Right hindlimb (tissue), 1 donor: ENCODE results near the gene THRB.
"Not testable (repeated sequence)": the region's sequence is repeated elsewhere in the genome, so short reads cannot be mapped to it uniquely, and the experiment has no call there.

Source experiments
- DNase-seq: peaks from one replicate; pipeline ENCODE4 v3.0.0-alpha.2; 2018

The THRB gene

DNA sequence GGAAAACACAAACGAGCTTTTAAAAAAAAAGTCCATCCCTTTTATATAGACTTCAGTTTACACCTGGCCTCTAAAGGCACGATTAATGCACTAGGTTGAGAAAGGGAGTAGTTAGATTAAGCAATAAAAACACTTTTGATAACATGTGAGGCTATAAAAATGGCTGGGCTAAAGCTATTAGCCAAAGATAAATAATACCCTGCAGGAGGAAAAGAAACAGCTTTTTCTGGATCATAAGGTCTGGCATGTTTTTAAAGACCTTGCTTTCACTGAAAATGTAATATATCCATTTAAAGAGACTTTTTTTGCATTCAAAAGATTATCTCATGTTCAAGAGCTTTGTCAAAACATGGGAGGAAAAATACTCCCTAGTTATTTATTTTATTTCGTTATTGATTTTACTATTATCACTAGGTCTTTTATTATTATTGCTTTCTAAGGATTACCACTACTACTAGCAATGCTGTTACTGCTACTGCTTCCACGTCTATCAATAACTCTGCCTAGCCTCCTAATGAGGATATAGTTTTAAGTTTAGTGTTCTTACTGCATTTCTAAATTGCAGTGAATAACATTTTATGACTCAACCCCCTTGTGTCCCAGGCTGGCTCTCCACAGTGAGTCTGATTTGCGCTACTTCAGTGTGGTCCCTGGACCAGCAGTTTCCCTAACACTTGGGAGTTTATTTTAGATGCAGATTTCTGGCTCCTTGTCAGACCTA is 93.4 kb downstream of the THRB start:
- no peak for DNase-seq

DNA sequence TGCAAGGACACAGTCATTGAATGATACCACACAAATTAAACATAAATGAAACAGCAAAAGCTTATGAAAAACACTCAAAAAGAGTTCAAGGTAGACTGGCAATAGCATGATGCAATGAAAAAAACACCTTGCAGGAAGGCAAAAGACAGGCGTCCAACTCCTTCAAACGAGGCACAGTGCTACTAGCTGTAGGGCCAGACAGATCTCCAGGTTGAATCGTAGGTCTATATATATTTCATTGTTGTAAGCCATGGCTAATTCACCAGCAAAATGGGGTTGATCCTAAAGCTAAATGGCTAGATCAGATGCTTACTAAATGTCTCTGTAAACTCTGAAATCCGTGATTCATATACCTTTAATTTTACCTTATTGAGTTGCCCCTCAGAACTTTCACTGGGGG is 94.2 kb downstream of the THRB start:
- DNase-seq = no peak

DNA sequence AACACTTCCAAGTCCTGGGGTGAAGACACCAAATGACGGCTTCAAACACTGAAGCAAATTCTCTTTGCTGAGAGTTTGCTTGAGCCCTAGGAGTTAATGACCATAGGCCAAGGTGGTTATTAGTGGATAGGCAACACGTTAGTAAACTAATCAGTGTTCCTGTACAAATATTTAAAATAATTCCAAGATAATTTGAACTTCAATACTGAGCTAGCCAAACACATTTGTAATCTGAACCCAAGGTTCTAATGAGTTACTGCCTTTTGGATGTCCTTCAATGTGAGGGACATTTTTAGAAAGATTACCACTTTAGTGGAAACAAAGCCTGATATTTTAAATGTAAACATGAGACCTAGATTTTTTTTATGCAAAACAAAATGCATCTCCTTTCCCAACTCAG is 94.6 kb downstream of the THRB start:
- DNase-seq = no peak

DNA sequence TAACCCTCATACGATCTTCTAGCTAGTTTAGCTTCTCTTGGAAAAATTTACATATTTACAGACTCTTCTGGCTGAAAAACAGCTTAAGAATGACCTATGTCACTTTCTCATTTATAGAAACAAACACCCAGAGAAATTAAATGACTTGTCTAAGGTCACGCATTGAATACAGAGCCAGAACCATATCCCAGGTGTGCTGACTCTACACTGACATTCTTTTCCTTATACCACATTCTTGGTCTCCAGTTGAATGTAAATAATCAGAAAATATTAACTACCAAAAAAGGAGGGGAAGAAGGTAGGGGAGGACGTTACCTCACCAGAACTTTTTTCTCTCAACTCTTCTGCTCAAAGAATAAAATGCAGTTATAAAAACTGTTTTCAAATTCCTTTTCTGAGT is 95.0 kb downstream of the THRB start:
- no peak for DNase-seq

DNA sequence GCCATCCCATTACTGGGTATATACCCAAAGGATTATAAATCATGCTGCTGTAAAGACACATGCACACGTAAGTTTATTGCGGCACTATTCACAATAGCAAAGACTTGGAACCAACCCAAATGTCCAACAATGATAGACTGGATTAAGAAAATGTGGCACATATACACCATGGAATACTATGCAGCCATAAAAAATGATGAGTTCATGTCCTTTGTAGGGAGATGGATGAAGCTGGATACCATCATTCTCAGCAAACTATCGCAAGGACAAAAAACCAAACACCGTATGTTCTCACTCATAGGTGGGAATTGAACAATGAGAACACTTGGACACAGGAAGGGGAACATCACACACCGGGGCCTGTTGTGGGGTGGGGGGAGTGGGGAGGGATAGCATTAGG is 95.9 kb downstream of the THRB start:
- not testable (repeated sequence) for DNase-seq

DNA sequence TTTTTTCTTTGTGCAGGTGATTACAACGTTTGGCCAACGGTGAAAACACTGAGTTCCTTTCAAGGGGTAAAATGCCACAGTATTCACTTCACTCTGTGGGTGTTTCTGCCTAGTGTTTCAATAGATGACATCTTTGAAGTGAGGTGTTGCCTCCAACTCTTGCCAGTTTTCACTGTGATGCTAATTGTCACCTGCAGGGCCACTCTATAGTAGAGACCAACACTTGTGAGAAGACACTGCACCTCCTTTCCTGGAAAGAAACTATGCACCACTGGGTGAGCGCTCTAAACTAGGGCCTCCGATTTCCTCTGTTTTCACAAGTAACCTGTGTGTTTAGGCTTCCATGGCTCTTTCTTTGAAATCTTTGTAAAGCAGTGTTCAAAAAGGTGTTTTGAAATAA is 98.3 kb downstream of the THRB start:
- no peak for DNase-seq

DNA sequence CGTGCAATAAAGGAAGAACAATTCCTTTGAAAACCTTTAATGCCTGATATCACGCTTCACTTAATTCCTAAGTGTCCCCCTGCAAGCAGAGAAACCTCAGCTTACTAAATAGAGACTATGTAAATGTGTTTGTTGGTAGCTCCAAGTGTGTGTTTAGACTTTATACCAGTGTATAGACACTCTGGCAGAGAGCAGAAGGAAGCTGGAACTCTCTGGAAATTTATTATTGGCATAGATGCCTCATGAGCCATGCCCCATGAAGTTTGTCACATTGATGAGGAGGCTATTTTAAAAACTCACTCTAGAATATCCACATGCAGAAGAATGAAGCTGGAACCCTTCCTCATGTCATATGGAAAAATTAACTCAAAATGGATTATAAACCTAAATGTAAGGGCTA is 99.9 kb downstream of the THRB start:
- DNase-seq = no peak

DNA sequence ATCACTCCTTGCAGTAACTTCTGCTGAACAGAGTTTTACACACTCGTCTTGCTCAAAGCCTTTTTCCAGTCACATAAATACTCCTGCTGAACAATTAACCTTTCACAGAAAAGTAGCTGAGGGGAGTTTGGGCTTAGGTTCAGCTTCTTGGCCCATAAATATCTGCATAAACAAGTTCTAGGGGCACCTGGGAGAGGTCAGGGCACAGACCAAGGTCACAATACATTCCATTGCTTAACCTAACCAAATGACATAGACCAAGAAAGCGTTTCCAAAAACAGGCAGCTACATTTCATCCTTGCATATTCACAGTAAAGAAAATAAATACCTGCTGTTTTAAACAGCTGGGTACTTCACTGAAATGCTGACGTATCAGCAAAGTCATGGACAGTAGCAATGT is 101.3 kb downstream of the THRB start:
- DNase-seq = no peak

DNA sequence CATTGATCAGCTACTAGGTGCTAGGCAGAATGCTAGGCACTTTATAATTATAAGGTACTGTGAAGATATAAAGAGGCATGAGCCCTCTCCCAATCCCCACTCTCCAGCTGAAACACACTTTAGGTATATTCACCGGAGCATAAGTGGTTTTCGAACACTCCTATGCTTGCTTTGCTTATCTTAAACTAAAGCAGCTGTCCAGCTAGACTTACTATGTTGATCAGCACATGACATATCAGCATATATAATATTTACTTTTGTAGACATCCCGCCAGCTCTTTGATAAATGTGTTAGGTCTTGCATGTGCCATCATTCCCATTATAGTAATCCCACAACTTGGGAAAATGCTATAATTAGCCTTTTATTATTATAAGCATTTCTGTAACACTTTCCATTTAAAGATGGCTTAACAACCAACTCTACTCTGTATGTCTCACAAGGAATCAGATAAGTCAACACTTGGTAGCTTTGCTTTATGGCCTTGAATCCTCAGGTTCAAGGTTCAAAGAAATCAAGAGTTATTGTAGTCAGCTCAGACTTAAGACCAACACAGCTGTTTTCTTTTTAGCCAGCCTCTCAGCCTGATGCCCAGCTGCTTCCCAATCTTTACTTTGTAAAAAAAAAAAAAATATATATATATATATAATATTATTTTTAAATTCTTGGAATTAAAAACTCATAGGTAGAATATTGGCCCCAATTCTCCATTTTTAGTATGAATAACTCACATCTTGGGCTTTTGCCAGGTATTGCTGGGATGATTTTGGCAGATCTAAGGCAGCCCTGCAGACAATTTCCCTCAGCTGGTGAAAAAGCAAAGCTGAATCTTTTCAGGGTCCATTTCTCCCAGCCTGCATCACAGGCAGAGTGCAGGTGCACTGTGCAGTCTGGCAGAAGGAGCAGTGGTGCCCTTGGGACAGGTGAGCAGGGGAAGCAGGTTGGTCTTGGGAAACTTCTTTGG is 104.2 kb downstream of the THRB start:
- DNase-seq = no peak

DNA sequence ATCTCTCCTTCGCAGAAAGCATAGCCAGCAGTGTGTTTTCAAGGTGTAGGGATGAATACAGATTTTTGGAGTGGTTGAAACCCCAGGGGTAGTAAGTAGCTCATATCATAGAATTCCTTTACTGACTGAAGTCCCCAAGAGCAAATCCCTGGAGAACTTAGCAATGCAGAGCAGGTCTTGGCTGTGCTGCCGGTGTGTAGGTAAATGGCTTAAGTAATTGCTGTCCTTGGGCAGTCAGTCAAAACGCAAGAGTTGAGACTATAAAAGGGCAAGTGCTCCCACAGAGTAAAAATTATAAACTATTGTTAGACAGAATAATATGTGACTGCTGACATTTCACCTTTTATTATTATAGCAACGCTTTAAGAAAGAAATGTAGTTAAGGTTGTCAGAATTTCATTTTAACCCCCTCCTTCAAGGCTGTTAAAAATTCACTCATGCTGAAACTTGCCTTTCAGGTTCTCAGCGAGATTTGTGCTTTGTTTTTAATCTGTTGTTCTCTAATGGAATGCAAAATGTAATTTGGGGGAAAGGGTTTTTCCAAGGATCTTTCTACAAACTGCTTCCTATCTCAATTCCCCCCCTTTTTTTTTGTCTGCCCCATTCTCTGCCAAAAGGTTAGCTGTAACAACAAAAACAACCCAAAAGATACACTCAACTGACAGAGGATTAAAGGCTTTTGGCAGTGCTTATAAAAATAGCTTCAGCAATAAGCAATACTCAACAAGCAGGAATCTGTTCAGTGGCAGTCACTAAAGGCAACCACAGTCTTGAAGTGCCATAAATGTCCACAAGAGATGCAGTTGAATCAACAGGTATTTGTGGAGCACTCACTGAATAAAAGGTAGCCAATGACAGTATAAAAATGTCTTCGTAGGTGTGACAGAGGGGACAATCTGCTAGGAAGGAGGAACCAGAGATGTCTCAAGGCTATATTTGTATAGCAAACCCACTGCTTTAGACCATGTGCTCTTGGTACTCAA is 105.3 kb downstream of the THRB start:
- no peak for DNase-seq

DNA sequence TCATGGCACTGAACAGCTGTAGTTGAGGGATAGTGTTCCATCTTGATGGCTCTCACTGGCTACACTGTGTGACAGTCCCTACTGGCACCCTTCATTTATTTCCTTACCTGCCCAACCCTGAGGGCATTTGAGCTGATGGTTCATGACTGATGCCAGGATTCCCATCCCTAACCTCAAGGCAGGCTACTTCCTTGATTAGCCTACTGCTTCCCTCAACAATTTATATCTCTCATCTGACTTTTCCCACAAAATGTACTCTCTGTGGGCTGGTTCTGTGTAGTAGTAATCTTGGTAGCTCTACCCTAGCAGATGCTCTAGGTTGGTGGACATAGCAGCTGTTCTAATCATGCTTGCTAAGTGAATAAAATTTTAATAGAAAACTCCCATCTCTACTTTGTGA is 106.0 kb downstream of the THRB start:
- no peak for DNase-seq

DNA sequence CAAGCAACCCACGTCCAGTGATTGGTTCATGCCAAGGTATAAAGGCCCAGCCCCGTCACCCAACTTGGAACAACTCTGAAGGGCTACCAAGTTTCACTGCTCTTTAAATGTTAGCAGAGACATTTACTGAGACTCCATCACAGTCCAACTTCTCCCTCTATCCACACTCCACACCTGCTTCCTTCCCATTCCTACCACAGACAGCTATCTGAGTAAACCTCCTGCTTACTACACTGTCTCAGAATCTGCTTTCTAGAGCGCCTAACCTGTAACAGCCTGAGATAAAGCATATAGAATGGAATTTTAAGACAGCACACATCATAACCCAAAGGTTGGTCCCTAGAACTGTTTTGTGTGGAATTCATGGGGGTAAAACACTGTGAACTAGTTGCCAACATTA is 106.5 kb downstream of the THRB start:
- DNase-seq = no peak

DNA sequence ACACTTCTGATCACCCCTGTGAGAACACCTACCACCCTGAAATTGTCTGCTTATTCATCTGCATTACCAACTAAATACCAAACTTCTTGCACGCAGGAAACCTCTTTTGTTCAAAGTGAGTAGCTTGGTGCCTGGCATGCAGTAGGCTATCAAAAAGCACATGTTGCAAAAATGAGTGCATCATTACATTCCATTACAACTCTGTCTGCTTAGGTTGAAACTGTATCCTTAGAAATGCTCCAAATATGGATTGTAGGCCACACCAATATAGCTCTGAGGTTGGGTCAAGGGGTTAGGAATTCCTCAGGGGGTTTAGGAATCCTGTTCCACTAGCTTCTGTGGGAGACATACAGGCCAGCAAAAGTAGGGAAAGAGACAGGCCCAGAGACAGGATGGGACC is 107.2 kb downstream of the THRB start:
- no peak for DNase-seq

DNA sequence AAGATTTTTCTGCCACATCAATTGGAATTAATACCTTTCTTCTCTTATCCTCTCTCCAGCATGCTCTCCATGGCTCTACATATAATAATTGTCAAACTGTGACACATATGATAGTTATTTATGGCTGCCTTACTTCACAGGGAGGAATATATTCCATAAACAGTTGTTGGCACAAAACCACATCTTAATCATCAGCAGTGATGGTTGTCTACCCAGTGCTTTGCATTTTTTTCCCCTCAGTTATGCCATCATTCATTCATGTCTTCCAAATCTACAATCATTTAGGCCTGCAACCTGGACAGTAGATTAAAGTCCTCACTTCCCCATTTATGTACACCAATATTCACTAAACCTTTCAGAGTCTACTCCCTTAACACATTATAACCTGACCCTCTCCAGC is 107.7 kb downstream of the THRB start:
- DNase-seq = no peak

DNA sequence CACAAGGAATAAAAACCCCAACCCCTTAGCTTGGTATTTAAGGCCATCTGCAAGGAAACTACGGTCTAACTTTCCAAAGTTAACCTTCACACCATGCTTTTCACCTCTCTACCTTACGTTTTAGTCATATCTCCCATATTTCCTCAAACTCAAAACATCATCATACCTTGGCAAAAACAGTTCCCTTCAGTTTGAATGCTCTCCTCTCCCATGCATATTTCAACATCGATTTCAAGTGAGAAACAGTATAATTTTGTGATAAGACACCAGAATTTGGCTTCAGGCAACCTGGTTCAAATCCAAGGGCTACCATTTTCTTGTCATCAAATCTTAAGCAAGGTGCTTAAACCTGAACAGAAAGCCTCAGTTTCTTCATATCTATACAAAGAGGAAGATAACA is 108.2 kb downstream of the THRB start:
- no peak for DNase-seq

DNA sequence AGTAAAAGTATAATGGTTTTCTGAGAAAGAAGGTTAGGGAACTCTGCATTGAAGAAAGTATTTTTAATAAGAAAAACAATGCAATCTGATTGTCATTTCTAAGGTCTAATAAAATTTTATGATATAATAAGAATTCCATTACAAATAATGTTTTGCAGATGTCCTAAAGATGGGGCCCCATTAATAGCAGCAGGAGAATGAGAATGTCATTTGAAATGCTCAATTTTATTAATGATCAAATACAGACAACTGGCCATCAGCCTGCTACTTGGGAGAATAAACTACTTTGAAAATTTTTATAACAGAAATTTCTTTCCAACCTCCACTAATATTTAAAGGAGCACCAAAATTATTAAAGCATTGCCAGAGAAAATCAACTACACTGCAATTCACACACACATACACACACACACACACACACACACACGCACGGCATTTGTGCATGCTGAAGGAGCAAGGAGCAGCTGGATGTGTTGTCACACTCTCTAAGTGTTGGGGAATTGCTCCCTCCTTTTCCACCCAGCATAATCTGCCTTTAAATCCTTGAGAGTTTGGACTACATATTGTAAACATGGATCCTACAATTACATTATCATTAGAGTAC is 109.5 kb downstream of the THRB start:
- peak; percentile 27 for DNase-seq

DNA sequence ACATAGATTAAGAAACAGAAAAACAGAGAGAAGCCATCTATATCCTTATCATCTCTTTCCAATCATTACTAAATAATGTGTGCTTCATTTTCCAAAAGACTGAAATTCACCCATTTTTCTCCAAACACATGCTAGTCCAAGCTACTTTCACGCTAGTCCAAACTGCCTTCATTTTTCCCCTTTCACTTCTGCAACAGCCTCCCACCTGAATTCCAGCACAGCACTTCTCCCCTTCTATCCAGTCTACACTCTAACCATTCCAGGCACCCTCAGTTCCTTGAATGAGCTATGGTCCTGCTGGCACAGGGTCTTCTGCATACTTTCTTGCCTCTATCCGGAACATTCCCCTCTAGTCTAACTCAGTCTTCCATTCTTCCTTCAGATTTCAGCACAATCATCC is 112.0 kb downstream of the THRB start:
- no peak for DNase-seq

DNA sequence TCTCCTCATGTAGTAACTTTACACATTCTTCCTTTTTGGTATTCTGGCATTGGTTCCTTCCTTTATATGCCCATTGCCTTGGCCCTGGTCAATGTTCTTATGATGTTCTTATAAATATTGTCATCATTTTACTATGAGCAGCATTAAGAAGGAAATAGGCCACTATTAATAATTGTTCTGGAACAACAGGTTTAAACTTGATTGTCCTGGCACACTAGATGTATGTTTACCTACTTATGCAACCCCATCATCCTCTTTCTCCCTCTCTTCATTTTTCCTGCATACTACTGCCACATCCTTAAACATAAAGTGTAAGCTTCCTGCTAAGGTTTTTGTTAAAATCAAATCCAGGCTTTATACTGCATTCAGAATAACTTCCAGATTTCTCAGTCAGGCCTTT is 114.7 kb downstream of the THRB start:
- no peak for DNase-seq

DNA sequence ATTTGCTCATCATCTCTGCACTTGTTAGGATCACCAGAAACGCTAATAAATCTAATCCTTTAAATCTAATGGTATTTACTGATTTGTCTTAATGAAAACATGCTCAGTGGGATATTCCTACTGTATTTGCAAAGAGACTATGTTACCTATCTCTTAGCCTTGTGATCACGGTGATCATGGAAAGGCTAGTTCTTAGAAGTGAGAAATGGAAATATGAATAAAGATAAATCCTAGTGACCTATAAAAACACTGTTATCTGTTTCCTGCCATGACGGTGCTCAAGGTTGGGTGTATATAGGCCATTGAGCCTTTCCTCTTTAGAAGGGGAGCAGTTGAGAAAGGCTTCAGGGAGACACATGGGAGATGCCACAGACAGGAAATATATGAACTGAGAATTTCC is 116.3 kb downstream of the THRB start:
- no peak for DNase-seq

DNA sequence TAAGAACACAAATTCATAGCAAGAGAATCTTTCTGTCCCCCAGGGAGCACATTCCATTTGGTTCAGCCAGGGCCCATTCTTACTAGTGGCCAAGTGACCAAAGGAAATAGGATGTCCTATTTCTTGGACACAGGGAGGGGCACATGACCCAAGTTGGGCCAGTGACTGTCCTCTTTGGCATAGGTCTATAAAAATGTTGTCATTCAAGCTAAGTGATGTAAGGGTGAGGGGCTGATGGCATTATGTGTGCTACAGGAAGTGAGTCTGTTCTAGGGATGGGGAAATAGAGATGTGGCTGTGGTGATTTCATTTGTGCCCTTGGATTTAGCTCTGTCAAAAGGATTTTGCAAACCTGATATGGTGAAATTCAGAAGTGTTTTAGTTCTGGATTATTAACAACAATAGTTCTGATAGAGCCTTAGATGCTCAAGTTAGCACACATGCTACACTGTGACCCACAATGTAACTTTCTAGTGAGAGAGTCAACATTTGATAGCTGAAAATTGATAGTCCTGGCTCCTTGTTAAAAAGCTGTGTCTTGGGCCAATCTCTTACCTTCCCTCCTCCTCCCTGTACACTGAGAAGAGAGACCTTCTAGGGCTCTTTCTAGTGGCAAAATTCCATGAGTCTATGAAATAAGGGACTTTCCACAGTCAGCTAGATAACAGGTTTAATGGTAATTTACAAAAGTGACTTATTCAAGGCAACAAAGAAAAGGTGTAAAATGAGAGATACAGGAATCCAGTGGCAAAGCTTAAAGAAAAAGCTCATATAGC is 117.2 kb downstream of the THRB start:
- DNase-seq = no peak

DNA sequence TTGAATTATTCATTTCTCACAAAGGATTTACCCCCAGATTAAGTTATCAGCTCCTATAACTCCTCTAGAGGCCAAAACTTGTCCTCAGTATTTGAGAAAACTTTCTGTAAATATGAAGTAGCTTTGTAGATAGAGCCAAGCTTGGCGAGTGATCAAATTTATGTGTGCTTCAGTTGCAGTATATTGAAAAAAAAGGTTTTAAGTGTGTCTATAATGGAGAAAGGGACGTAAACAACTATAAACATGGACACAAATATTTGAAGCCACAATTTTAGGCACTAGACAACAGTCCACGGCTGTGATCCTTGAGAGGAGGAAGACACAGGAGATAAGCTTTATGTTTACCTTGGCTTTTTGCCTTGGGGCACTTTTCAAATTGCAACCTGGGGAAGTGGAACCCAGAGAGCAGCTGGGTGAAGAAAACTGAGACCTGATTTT is 118.7 kb downstream of the THRB start:
- no peak for DNase-seq

DNA sequence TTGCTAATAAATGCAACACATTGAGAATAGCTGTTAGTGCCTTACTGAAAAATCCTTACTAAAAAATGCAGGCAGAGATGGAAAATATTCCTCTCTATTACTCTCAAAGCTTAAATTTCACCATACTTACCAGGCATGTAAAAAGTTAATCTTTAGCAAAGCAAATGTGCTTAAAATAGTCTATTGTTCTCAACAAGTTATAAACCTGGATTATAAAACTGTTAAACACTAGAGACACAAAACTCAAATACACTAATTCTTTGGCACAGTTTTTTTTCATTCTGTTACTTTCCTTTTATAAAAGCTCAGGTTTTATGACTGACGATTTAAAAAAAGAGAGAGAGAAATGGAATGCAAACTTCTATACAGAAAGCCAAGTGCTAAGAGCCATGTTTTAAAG is 119.8 kb downstream of the THRB start:
- DNase-seq = no peak
